Gastrocnemius medialis (tissue), 4 donors: ENCODE results near the gene AARS2. TPM values are rescaled to one million over a fixed set of nuclear protein-coding genes. Genes with fewer than 3 reads are reported as not detected.

Experiments
- ATAC-seq, 2 donors: fragments of 150-250 bp; one replicate each; pipeline ENCODE4 v1.9.1; 2016
- DNase-seq, 2 donors: peaks; one replicate each; pipeline ENCODE4 v3.0.0-alpha.2; 2019
- H3K27ac ChIP-seq, 4 donors: fragments of 200-600 bp; sonication (generic); 1 replicate in 1 of 4; 2 replicates in 3 of 4; pipeline ENCODE4 v1.5.1; 2016 to 2018; ENCODE audit warnings: mild to moderate bottlenecking in 2 of 4, moderate library complexity in 1 of 4
- H3K27me3 ChIP-seq, 3 donors: fragments of 200-600 bp; sonication (generic) in 2 of 3; 1 replicate in 1 of 3; 2 replicates in 2 of 3; pipeline versions ENCODE4 v1.5.1 to v1.6.0; 2016 to 2019; ENCODE audit warnings: mild to moderate bottlenecking in 1 of 3, moderate library complexity in 1 of 3
- H3K36me3 ChIP-seq, 2 donors: fragments of 200-600 bp; sonication (generic) in 1 of 2; one replicate each; pipeline ENCODE4 v1.5.1; 2017 to 2018
- H3K4me1 ChIP-seq, 2 donors: fragments of 200-600 bp; sonication (generic) in 1 of 2; one replicate each; pipeline ENCODE4 v1.5.1; 2016 to 2017; ENCODE audit warnings: mild to moderate bottlenecking in 2 of 2
- H3K4me3 ChIP-seq, 4 donors: fragments of 200-600 bp; sonication (generic) in 3 of 4; 1 replicate in 1 of 4; 2 replicates in 3 of 4; pipeline ENCODE4 v1.5.1; 2016 to 2019; ENCODE audit warnings: mild to moderate bottlenecking in 2 of 4
- H3K9me3 ChIP-seq, 3 donors: fragments of 200-600 bp; sonication (generic) in 2 of 3; 1 replicate in 1 of 3; 2 replicates in 2 of 3; pipeline ENCODE4 v1.5.1; 2016 to 2019
- CTCF ChIP-seq, 5 experiments: fragments of 450-650 bp in 3 of 5; fragments of 200-600 bp in 2 of 5; sonication (generic) in 2 of 5; IDR thresholded peaks in 4 of 5; conservative IDR thresholded peaks in 1 of 5; 1 replicate in 4 of 5; 2 replicates in 1 of 5; pipeline ENCODE4 v1.5.1; 2016 to 2019; ENCODE audit warnings: antibody characterized with exemption in 5 of 5, mild to moderate bottlenecking in 3 of 5, moderate library complexity in 3 of 5
- POLR2A ChIP-seq, 2 donors: fragments of 450-650 bp; IDR thresholded peaks; one replicate each; pipeline ENCODE4 v1.6.1; 2017; ENCODE audit warnings: antibody characterized with exemption in 2 of 2, mild to moderate bottlenecking in 2 of 2, moderate library complexity in 2 of 2
- in situ Hi-C, 4 donors: fragments of 200-750 bp; cut with MboI; loops; one replicate each; pipeline versions ENCODE4 v1.15.0 to v1.8.0; 2017; ENCODE audit warnings: low sequenced_read_pairs in 4 of 4
- intact Hi-C: fragments of 100-400 bp; cut with DNase I; formaldehyde crosslinking; loops from one replicate; pipeline ENCODE4 v1.15.1; 2023; ENCODE audit warnings: low total_unique reads
- total RNA-seq, 4 donors: library from RNA; depleted of rRNA; stranded (reverse); fragments of >200 nt; gene quantifications; one replicate each; pipeline versions ENCODE4 v1.1.0 to v1.2.3, GENCODE V29; 2016

Gene AARS2
- total RNA-seq, 4 donors from 2014 or later, result 3.9 to 6.3 (median 4.5) TPM

- TF ChIP-seq CTCF (IDR thresholded peaks at IDR 0.05 in 4 of 5, conservative IDR thresholded peaks at IDR 0.05 in 1 of 5), result no peak
- no peak for TF ChIP-seq POLR2A (IDR thresholded peaks at IDR 0.05)
- in situ Hi-C loops, result no loop called here
- Histone ChIP-seq H3K27me3 (no peaks in the 10 kb centered on the region), H3K9me3 (no peaks in the 10 kb centered on the region), H3K27ac (no peak overlapping the region), H3K4me1 (peaks cover 20 to 23% of the 10 kb centered on the region in 2 donors), H3K4me3 (no peak overlapping the region), H3K36me3 (peaks cover 0 to 4% of the 10 kb centered on the region in 2 donors)
- no peak for DNase-seq
- intact Hi-C loops, result no loop called here
- ATAC-seq, result no peak
Observed at GRCh38 chr6:44262467-44263353, 50.4 kb downstream of the AARS2 start.

GRCh38 chr6:44261581-44261980, 51.6 kb downstream of the AARS2 start:
- no peak for ATAC-seq
- in situ Hi-C loops, result no loop called here
- peaks cover 0 to 4% of the 10 kb centered on the region in 2 donors for H3K36me3 ChIP-seq
- DNase-seq, result no peak
- H3K4me1 ChIP-seq, result peaks cover 21 to 26% of the 10 kb centered on the region in 2 donors
- H3K4me3 ChIP-seq, result no peak overlapping the region
- no peak overlapping the region for H3K27ac ChIP-seq
- TF ChIP-seq CTCF (IDR thresholded peaks at IDR 0.05 in 4 of 5, conservative IDR thresholded peaks at IDR 0.05 in 1 of 5), result no peak
- no peak for TF ChIP-seq POLR2A (IDR thresholded peaks at IDR 0.05)
- intact Hi-C loops, result no loop called here
- H3K9me3 ChIP-seq, result no peaks in the 10 kb centered on the region
- no peaks in the 10 kb centered on the region for H3K27me3 ChIP-seq

GRCh38 chr6:44260451-44261297, 52.5 kb downstream of the AARS2 start:
- Histone ChIP-seq H3K9me3 (no peaks in the 10 kb centered on the region), H3K27ac (no peak overlapping the region), H3K27me3 (no peaks in the 10 kb centered on the region), H3K4me1 (peaks cover 30 to 31% of the 10 kb centered on the region in 2 donors), H3K36me3 (peaks cover 0 to 4% of the 10 kb centered on the region in 2 donors), H3K4me3 (no peak overlapping the region)
- intact Hi-C loops (no loop called here), in situ Hi-C loops (no loop called here)
- DNase-seq, result no peak
- no peak for ATAC-seq
- no peak for TF ChIP-seq CTCF (IDR thresholded peaks at IDR 0.05 in 4 of 5, conservative IDR thresholded peaks at IDR 0.05 in 1 of 5)
- no peak for TF ChIP-seq POLR2A (IDR thresholded peaks at IDR 0.05)

GRCh38 chr6:44260011-44260410, 53.1 kb downstream of the AARS2 start:
- DNase-seq (no peak), ATAC-seq (no peak)
- in situ Hi-C loops (no loop called here), intact Hi-C loops (no loop called here)
- Histone ChIP-seq H3K27me3 (no peaks in the 10 kb centered on the region), H3K27ac (no peak overlapping the region), H3K4me3 (no peak overlapping the region), H3K9me3 (no peaks in the 10 kb centered on the region), H3K4me1 (peaks cover 31 to 32% of the 10 kb centered on the region in 2 donors), H3K36me3 (peaks cover 0 to 7% of the 10 kb centered on the region in 2 donors)
- TF ChIP-seq POLR2A (IDR thresholded peaks at IDR 0.05) (no peak), CTCF (IDR thresholded peaks at IDR 0.05 in 4 of 5, conservative IDR thresholded peaks at IDR 0.05 in 1 of 5) (no peak)
